ENCODE data around the gene TNFRSF13B.
"Not testable (repeated sequence)": the region's sequence is repeated elsewhere in the genome, so short reads cannot be mapped to it uniquely, and the experiment has no call there.

Gene TNFRSF13B

GRCh38 chr17:17004997-17005614, 33.2 kb upstream of the TNFRSF13B start:
- not testable (repeated sequence) for DNase-seq

- DNase-seq: no peak
These were observed 32.5 kb upstream of the TNFRSF13B start for GRCh38 chr17:17004251-17004996.

- DNase-seq: not testable (repeated sequence)
These were observed 31.1 kb upstream of the TNFRSF13B start for GRCh38 chr17:17002731-17003715.

- DNase-seq: peak; percentile 86
These were observed 30.1 kb upstream of the TNFRSF13B start for GRCh38 chr17:17001874-17002520.

- no peak for DNase-seq
These were observed 29.3 kb upstream of the TNFRSF13B start for GRCh38 chr17:17001076-17001777.

GRCh38 chr17:16999931-17000625, 28.2 kb upstream of the TNFRSF13B start:
- DNase-seq: no peak

- peak; percentile 75 for DNase-seq
These were observed 25.9 kb upstream of the TNFRSF13B start for GRCh38 chr17:16997514-16998429.

GRCh38 chr17:16996726-16997125, 24.8 kb upstream of the TNFRSF13B start:
- not testable (repeated sequence) for DNase-seq

GRCh38 chr17:16995930-16996329, 24.0 kb upstream of the TNFRSF13B start:
- DNase-seq: no peak

GRCh38 chr17:16994631-16995030, 22.7 kb upstream of the TNFRSF13B start:
- DNase-seq: no peak

- DNase-seq: peak; percentile 84
These were observed 19.6 kb upstream of the TNFRSF13B start for GRCh38 chr17:16991349-16992009.

GRCh38 chr17:16989953-16990860, 18.3 kb upstream of the TNFRSF13B start:
- no peak for DNase-seq

GRCh38 chr17:16989230-16989952, 17.5 kb upstream of the TNFRSF13B start:
- DNase-seq: no peak

- no peak for DNase-seq
These were observed 16.9 kb upstream of the TNFRSF13B start for GRCh38 chr17:16988749-16989229.

- peak; percentile 37 for DNase-seq
These were observed 16.1 kb upstream of the TNFRSF13B start for GRCh38 chr17:16987830-16988601.

- no peak for DNase-seq
These were observed 15.3 kb upstream of the TNFRSF13B start for GRCh38 chr17:16987066-16987829.
